ENCODE data around the gene IGSF1. TPM values are rescaled to one million over a fixed set of nuclear protein-coding genes. Genes with fewer than 3 reads are reported as not detected.

IGSF1 gene, protein sequence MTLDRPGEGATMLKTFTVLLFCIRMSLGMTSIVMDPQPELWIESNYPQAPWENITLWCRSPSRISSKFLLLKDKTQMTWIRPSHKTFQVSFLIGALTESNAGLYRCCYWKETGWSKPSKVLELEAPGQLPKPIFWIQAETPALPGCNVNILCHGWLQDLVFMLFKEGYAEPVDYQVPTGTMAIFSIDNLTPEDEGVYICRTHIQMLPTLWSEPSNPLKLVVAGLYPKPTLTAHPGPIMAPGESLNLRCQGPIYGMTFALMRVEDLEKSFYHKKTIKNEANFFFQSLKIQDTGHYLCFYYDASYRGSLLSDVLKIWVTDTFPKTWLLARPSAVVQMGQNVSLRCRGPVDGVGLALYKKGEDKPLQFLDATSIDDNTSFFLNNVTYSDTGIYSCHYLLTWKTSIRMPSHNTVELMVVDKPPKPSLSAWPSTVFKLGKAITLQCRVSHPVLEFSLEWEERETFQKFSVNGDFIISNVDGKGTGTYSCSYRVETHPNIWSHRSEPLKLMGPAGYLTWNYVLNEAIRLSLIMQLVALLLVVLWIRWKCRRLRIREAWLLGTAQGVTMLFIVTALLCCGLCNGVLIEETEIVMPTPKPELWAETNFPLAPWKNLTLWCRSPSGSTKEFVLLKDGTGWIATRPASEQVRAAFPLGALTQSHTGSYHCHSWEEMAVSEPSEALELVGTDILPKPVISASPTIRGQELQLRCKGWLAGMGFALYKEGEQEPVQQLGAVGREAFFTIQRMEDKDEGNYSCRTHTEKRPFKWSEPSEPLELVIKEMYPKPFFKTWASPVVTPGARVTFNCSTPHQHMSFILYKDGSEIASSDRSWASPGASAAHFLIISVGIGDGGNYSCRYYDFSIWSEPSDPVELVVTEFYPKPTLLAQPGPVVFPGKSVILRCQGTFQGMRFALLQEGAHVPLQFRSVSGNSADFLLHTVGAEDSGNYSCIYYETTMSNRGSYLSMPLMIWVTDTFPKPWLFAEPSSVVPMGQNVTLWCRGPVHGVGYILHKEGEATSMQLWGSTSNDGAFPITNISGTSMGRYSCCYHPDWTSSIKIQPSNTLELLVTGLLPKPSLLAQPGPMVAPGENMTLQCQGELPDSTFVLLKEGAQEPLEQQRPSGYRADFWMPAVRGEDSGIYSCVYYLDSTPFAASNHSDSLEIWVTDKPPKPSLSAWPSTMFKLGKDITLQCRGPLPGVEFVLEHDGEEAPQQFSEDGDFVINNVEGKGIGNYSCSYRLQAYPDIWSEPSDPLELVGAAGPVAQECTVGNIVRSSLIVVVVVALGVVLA (N-terminal part only)
- not detected in 2 replicates for total RNA-seq

DNA sequence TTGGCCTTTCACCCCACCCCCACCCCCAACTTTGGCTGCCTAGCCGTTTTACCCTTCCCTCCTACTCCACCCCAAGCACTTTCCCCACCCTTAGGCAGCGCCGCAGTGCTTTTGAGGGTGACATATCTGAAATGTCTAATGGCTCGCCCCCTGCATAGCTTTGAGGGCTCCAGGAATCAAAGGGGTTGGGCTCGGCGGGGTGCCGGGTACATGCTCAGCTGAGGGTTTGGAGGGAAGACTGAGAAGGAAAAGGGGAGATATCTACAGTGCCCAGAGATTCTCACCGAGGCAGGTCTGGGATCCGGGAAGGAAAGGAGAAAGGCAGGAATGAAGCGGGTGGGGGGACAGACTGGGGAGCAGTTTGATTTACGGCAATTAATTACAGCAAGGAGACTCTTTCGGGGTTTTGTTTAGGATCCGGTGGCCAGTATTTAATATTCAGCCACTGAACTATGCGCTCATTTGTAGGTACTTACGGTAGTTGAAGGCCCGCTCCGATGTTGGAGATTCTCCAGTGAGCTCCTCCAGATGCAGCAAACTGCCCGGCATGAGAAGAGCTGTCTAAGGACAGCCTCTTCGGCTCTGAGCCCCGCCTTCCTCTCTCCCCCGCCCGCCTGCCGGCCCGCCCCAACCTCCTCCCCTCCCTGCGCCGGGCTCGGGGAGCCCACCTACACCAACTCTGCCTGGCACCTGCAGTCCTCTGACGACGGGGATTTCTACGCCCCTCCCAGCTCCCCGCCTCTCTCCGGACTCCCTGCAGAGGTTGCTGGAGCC, at the start of gene IGSF1:
Gene IGSF1, minus strand, starts transcription at position 569 of the 774 bp plus-strand sequence. CDS start 2,632 bp downstream, outside the sequence.

Other genes starting within 250 kb of the IGSF1 start
- gene ARHGAP36, start 231.0 kb downstream of the IGSF1 start, total RNA-seq, result not detected in 2 replicates